ENCODE data around the gene ZFAND3. TPM values are rescaled to one million over a fixed set of nuclear protein-coding genes. Genes with fewer than 3 reads are reported as not detected.
A peak's percentile ranks its signal among the peaks of the same experiment; 100 is the strongest.

ZFAND3 gene
- total RNA-seq, 1 experiment from 2014 or later: 34.7 TPM

GRCh38 chr6:38176797-38177751, 357.5 kb downstream of the ZFAND3 start:
- no peak for DNase-seq (ENCODE audit: low spot score)
- in situ Hi-C loops (cut with HindIII; ENCODE audit: low sequenced_read_pairs): no loop called here

GRCh38 chr6:38177882-38178583, 358.5 kb downstream of the ZFAND3 start:
- no peak for DNase-seq (ENCODE audit: low spot score)
- in situ Hi-C loops (cut with HindIII; ENCODE audit: low sequenced_read_pairs): no loop called here

GRCh38 chr6:38178584-38178886, 359.0 kb downstream of the ZFAND3 start:
- in situ Hi-C loops (cut with HindIII; ENCODE audit: low sequenced_read_pairs): no loop called here
- no peak for DNase-seq (ENCODE audit: low spot score)

GRCh38 chr6:38179300-38179699, 359.8 kb downstream of the ZFAND3 start:
- in situ Hi-C loops (cut with HindIII; ENCODE audit: low sequenced_read_pairs): no loop called here
- DNase-seq (ENCODE audit: low spot score): no peak

- in situ Hi-C loops (cut with HindIII; ENCODE audit: low sequenced_read_pairs): no loop called here
- no peak for DNase-seq (ENCODE audit: low spot score)
Measured at GRCh38 chr6:38179794-38180430, 360.4 kb downstream of the ZFAND3 start.

- no peak for DNase-seq (ENCODE audit: low spot score)
- in situ Hi-C loops (cut with HindIII; ENCODE audit: low sequenced_read_pairs): no loop called here
Measured at GRCh38 chr6:38180586-38180985, 361.1 kb downstream of the ZFAND3 start.

- in situ Hi-C loops (cut with HindIII; ENCODE audit: low sequenced_read_pairs): no loop called here
- DNase-seq (ENCODE audit: low spot score): no peak
Measured at GRCh38 chr6:38182426-38182825, 362.9 kb downstream of the ZFAND3 start.

- in situ Hi-C loops (cut with HindIII; ENCODE audit: low sequenced_read_pairs): no loop called here
- DNase-seq (ENCODE audit: low spot score): no peak
Measured at GRCh38 chr6:38183856-38184584, 364.5 kb downstream of the ZFAND3 start.

- peak; percentile 19 for DNase-seq (ENCODE audit: low spot score)
- in situ Hi-C loops (cut with HindIII; ENCODE audit: low sequenced_read_pairs): no loop called here
Measured at GRCh38 chr6:38184585-38185080, 365.1 kb downstream of the ZFAND3 start.

- DNase-seq (ENCODE audit: low spot score): no peak
- in situ Hi-C loops (cut with HindIII; ENCODE audit: low sequenced_read_pairs): no loop called here
Measured at GRCh38 chr6:38185244-38185643, 365.7 kb downstream of the ZFAND3 start.

- no peak for DNase-seq (ENCODE audit: low spot score)
- in situ Hi-C loops (cut with HindIII; ENCODE audit: low sequenced_read_pairs): no loop called here
Measured at GRCh38 chr6:38185752-38186151, 366.2 kb downstream of the ZFAND3 start.

- peak; percentile 25 for DNase-seq (ENCODE audit: low spot score)
Measured at GRCh38 chr6:38187325-38187724, 367.8 kb downstream of the ZFAND3 start.

GRCh38 chr6:38187811-38188590, 368.5 kb downstream of the ZFAND3 start:
- in situ Hi-C loops (cut with HindIII; ENCODE audit: low sequenced_read_pairs): no loop called here
- peak; percentile 26 for DNase-seq (ENCODE audit: low spot score)

More at GRCh38 chr6:38187325-38187724, 367.8 kb downstream of the ZFAND3 start:
- in situ Hi-C loops (cut with HindIII; ENCODE audit: low sequenced_read_pairs): no loop called here

- in situ Hi-C loops (cut with HindIII; ENCODE audit: low sequenced_read_pairs): no loop called here
- no peak for DNase-seq (ENCODE audit: low spot score)
Measured at GRCh38 chr6:38188677-38189335, 369.3 kb downstream of the ZFAND3 start.

GRCh38 chr6:38191418-38191817, 371.9 kb downstream of the ZFAND3 start:
- no peak for DNase-seq (ENCODE audit: low spot score)
- in situ Hi-C loops (cut with HindIII; ENCODE audit: low sequenced_read_pairs): no loop called here

- no peak for DNase-seq (ENCODE audit: low spot score)
- in situ Hi-C loops (cut with HindIII; ENCODE audit: low sequenced_read_pairs): no loop called here
Measured at GRCh38 chr6:38192011-38192410, 372.5 kb downstream of the ZFAND3 start.

GRCh38 chr6:38192487-38192886, 373.0 kb downstream of the ZFAND3 start:
- in situ Hi-C loops (cut with HindIII; ENCODE audit: low sequenced_read_pairs): no loop called here
- no peak for DNase-seq (ENCODE audit: low spot score)

- no peak for DNase-seq (ENCODE audit: low spot score)
- in situ Hi-C loops (cut with HindIII; ENCODE audit: low sequenced_read_pairs): no loop called here
Measured at GRCh38 chr6:38193051-38193450, 373.5 kb downstream of the ZFAND3 start.

Data from G401 (cell line).